NCI-H2107 treated with DMSO at 0.1 percent for 48 hours (cell line): ENCODE measurements around the gene FHL3.
"Not testable (repeated sequence)": the region's sequence is repeated elsewhere in the genome, so short reads cannot be mapped to it uniquely, and the experiment has no call there.

Experiments used
- DNase-seq: peaks from one replicate; lab custom pipeline; 2025; ENCODE audit not compliant: unreplicated experiment; lab: John Stamatoyannopoulos, UW

The FHL3 gene

GRCh38 chr1:38037221-38037939 is 32.1 kb upstream of the FHL3 start:
- DNase-seq: no peak

DNA sequence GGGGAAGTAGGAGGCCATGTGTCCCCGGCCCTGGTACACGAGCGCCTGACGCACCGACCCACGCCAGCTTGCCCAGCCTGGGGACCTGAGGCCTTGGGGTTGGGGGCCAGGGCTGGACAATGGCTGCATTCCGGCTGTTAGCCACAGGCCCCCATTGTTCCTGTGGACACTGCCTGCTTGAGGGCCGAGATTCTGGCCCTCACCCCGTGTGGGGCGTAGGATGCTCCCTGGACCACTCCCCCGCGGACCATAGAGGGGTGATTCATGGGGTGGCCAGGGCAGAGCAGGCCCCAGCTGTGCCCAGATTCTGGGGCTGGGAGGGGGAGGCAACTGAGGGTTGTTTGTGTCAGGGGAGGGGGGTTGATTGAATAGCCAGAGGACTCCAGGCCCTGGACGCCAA is 29.6 kb upstream of the FHL3 start:
- DNase-seq: no peak

GRCh38 chr1:38032992-38033391 is 27.7 kb upstream of the FHL3 start:
- DNase-seq: not testable (repeated sequence)

GRCh38 chr1:38031513-38031866 is 26.2 kb upstream of the FHL3 start:
- no peak for DNase-seq

- DNase-seq: no peak
Measured at GRCh38 chr1:38030596-38031512, 25.5 kb upstream of the FHL3 start.

GRCh38 chr1:38029685-38030511 is 24.6 kb upstream of the FHL3 start:
- DNase-seq: no peak

DNA sequence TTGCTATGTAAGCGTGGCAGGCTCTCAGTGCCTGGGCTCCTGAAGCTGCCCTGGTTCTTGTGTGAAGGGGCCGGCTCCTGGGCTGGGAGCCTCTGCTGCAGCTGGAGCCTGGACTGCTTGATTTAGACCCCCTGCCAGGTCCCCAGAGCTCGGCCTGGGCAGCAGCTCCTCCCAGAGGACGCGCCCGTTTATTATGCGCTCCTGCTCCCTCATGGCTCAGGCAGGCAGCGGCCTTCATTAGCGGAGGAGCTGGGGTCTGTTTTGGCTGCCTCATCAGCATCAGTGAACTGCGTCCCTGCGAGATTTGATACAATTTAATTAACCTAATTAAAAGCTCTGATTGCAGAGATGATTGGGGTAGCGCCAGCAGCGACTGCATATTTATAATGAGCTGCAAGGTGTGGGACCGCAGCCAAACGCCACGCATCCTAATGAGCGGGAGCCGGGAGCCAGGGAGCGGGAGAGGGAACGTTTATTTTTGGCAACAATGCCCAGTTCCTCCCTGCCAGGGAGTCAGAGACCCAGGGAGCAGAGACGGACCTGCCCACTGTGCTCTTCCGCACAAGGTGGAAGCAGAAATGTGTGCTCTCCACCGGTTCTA is 23.9 kb upstream of the FHL3 start:
- peak; percentile 38 for DNase-seq

- no peak for DNase-seq
Measured at GRCh38 chr1:38028671-38029070, 23.4 kb upstream of the FHL3 start.

DNA sequence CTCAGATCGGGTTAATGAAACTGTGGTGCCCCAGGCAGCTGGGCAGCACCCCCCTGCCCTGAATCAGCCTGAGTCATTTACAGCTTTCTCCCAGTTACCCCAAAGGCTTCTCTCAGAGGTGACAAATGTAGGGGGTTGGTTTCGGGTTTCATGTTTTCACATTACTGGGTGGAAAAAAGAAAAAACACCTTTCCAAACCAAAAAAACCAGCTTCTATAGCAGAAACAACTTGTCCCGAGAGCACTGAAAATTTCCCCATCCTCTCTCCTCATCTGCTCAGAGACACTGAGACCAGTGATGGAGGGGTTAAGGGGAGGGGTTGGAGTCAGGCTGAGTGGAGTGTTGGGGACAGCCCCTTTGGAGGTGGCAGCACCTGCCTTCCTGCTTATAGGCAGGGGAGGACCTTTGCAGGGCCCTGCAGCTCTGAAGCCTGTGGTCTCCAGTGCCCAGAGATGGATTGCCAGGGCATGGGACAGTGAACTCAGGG is 22.8 kb upstream of the FHL3 start:
- DNase-seq: peak; percentile 28

- DNase-seq: no peak
Measured at GRCh38 chr1:38027201-38028104, 22.1 kb upstream of the FHL3 start.

DNA sequence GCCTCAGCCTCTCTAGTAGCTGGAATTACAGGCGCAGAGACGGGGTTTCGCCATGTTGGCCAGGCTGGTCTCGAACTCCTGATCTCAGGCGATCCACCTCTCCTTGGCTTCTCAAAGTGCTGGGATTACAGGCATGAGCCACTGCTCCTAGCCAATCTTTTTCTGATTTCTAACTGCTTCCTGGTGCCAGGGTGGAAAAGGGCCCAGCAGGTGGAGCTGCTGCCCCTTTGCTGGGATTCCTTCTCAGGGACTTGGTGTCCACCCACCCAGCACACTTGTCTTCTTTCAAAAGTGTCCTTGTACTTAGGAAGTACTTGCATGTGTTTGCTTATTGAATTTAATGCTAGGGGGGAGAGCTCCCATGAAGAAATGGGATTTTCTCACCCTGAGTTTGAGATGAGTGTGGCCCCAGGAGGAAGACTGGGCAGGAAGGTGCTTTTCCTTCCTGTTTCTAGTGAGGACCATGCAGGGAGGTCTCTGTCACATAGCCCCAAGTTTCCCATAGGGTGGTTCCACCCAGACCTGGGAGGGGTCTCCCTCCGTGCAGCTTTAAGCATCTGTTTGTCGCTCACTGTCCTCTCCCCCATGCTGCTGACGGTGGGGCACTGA is 21.4 kb upstream of the FHL3 start:
- DNase-seq: peak; percentile 10

GRCh38 chr1:38025664-38026063 is 20.4 kb upstream of the FHL3 start:
- no peak for DNase-seq

GRCh38 chr1:38025233-38025632 is 19.9 kb upstream of the FHL3 start:
- no peak for DNase-seq

DNA sequence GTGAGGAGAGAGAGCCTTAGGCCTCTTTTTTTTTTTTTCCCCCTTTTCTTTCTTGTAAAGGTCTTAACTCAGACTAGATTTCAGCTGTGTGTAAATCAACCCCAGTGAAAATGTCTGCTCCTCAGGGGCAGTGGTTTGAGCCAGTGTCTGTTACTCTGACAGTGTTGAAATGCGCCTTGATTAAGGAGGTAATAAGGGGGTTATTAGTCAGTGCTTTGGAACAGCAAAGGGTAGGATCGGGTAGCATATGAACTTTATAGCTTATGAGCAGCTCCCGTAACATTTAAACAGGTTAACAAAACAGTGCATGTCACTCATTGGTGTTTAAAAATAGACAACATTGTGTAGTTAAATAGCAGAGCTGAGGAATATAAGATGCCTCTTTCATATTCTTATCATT is 17.5 kb upstream of the FHL3 start:
- no peak for DNase-seq

GRCh38 chr1:38021969-38022368 is 16.7 kb upstream of the FHL3 start:
- DNase-seq: no peak

- no peak for DNase-seq
Measured at GRCh38 chr1:38020396-38020795, 15.1 kb upstream of the FHL3 start.

DNA sequence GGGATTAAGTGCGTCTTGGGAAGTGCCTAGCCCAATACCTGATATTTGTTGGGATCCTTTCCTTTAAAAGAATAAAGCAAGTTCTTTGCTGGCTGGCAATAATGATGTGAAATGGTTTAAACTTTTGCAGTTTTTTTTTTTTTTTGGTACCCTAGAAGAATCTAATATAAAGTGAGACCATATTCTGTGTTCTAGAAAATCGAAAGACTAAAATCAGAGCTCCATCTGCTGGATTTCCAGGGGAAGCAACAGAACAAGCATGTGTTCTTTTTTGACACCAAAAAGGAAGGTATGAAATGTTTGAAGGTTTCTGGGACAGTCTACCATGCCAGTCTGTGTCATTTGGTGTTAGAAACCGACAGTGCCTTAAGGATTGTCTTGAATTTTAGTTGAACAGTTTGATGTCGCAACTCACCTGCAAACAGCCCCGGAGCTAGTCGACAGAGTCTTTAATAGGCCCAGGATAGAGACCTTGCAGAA is 13.6 kb upstream of the FHL3 start:
- no peak for DNase-seq

DNA sequence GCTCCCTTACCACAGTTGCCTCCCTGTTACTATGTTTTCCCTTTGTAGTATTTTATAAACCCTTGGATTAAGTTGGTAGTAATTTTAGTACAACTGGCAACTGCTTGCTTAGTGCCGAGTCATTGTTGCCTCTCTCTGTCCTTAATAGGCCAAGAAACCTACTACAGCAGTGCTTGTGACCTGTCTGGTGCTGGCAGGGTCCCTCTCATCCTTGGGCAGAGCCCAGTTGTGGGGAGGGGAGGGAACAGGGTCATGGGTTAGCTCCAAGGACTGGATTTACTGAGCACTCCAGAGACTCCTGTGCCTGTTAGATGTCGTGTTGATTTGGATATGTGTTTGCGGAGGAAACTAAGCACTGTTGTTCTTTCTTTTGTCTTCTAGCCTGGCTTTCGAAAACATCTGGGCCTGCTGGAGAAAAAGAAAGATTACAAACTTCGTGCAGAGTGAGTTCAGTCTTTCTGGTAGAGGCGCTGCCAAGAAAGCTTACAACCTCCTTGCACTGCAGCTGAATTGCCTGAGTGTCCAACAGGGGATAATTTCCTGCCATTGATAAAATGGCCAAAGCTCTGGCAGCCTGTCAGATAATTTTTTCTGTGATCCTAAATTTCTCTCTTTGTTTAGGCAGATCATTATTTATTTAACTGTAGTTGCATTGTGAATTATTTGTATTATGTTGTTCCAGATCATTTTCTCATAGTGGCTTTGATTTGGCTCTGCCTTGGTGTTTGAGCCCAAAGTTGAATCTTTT is 10.8 kb upstream of the FHL3 start:
- DNase-seq: no peak
